Stimulated activated CD8-positive, alpha-beta memory T cell treated with anti-CD3 and anti-CD28 coated beads, Interleukin-7, amount 100 ng/mL, for 48 hours (primary cell): ENCODE data around the gene DOLK.

ENCODE experiments used
- DNase-seq, 2 donors: peaks; one replicate each; pipeline ENCODE4 v3.0.0-alpha.2; 2020; ENCODE audit warnings: low read depth in 1 of 2; ENCODE audit errors: extremely low read depth in 1 of 2

DOLK gene

GRCh38 chr9:128909859-128910258, 37.5 kb downstream of the DOLK start:
- DNase-seq, result no peak

DNA sequence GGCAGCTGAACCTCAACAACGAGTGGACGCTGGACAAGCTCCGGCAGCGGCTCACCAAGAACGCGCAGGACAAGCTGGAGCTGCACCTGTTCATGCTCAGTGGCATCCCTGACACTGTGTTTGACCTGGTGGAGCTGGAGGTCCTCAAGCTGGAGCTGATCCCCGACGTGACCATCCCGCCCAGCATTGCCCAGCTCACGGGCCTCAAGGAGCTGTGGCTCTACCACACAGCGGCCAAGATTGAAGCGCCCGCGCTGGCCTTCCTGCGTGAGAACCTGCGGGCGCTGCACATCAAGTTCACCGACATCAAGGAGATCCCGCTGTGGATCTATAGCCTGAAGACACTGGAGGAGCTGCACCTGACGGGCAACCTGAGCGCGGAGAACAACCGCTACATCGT, 39.0 kb downstream of the DOLK start:
- DNase-seq, result no peak

- DNase-seq, result no peak
Measured at GRCh38 chr9:128906741-128907140, 40.7 kb downstream of the DOLK start.

DNA sequence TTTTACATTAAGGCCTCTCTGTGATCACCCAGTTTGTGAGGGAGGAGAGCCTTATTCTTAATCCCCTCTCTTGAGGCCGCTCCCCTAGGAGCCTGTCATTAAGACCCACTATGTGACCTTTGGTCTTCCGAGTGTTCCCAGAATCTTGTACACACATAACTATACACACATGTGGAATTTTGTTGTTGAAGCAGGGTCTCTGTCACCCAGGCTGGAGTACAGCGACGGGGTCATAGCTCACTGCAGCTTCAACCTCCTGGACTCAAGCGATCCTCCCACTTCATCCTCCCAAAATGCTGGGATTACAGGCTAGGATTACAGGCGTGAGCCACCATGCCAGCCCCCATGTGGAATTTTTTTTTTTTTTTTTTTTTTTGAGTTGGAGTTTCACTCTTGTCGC, 41.4 kb downstream of the DOLK start:
- DNase-seq, result no peak

GRCh38 chr9:128903871-128904620, 43.4 kb downstream of the DOLK start:
- no peak for DNase-seq

- DNase-seq, result no peak
Measured at GRCh38 chr9:128903079-128903461, 44.3 kb downstream of the DOLK start.

DNA sequence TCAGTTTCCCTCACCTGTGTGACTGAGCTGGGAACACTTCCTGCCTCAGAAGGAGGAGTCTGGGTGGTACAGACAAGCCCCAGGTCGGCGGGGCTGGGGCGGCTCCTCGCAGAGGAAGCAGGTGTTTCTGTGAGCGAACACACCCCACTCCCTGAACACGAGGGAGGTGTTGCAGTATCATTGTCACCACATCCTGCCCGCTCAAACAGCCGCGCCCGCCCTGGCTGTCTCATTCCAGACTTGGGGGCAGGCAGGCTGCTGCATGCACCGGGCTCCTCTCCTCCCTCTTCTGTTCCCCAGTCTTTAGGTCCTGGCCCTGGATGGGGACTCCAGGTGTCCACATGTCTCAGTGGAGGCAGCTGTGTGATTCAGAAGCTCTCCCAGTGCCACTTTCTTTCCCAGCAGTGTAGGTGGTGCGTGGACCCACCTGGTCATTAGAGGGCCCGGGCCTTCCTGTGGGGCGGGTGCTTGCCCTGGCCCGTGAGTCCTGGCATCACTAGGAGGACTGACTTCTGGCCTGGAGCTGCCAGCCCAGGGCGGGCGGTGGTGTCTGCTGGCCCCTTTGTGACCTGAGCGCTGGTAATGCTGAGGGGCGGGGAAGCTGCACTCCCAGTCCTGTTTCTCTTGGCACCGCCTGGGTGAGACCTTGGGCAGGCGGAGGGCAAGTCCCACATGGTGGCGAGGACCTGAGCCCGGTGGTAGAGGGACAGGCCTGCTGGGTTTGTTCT, 44.9 kb downstream of the DOLK start:
- peak; percentile 63 to 84 for DNase-seq

DNA sequence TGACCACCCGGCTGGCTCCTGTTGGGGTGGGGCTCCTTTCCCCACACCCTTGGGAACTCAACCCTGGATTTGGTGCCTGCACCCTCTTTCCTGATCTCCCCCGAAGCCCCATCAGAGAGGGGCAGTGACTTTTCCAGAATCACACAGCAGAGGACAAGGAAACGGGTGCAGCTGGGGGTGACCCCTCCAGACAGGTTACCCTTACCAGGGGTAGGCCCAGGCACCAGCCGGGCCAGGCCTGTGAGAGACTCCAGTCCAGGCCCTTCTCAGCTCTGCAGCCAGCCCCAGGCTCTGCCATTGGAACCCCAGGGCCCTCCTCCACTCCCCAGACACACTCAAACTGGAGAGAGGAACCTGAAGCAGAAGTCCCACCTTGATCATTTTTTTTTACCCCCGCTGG, 45.6 kb downstream of the DOLK start:
- DNase-seq, result no peak

GRCh38 chr9:128901379-128901778, 46.0 kb downstream of the DOLK start:
- DNase-seq, result no peak

- DNase-seq, result no peak
Measured at GRCh38 chr9:128899566-128900322, 47.7 kb downstream of the DOLK start.

DNA sequence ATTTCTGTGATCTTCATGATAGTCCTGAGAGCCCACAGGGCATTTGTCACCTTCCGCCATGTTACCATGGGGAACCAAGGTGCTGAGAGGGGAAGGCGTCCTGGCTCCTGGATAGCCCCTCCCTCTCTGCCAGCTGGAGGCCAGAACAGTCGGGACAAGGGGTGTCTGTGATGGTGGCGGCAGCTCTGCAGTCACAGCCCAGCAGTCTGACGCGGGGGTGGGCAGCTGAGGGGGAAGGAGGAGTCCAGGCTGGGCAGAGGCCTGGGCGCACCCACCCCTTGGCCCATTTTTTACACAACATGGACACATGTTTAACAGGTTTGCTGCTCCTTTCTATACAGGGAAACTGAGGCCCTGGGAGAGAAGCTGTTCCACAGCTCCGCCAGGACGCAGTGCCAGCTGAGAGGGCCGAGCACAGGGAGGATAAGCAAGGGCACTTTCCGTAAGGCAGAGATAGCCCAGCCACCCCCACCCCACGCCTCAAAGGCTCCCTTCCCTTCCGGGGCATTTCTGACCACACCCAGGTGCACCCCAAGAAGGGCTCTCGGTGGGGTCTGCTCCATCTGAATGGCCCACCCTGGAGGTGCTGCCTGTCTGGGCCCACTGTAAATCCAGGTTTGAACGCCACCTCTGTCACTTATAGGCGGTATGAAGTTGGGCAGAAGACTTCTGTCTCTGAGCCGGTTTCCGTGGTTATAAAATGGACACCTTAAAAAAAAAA, 48.4 kb downstream of the DOLK start:
- no peak for DNase-seq

DNA sequence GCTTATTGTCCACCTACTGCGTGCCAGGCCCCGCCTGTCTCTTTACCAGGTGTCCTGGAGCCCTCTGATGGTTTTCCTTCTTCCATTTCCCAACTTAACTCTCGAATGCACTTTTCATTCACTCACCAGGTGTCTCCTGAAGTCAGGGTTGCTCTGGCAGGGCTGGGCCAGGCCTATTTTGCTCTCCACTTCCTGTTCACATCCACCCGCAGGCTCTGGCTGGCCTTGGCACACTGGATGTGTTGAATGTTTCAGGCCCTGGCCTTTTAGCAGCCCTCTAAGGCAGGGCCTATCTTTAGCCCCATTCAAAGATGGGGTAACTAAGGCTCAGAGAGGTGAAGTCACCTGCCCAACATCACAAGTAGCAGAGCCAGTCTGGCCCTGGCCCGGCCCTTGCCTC, 49.0 kb downstream of the DOLK start:
- DNase-seq, result no peak

DNA sequence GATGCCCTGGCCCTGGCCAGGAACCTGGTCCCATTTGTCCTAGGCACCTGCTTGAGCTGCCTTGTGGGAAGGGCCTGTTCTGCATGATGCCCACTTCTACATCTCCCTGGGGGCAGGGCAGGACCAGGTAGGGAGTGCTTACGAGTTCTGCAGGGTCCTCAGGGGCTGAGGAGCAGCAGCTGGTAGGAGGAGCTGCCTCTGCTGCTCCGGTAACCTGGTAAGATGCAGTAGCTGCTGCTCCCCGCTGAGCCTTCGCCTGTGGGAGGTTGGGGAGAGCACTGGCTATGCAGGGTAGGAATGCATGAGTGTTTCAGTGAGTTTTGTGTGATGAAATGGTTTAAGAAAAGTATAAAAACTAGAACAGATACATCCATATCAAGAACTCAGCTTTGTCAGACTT, 51.8 kb downstream of the DOLK start:
- DNase-seq, result no peak
